MCF 10A (cell line): ENCODE results near the gene ARSG. TPM values are rescaled to one million over a fixed set of nuclear protein-coding genes. Genes with fewer than 3 reads are reported as not detected.
A peak's percentile ranks its signal among the peaks of the same experiment; 100 is the strongest.
"Not testable (repeated sequence)": the region's sequence is repeated elsewhere in the genome, so short reads cannot be mapped to it uniquely, and the experiment has no call there.

ENCODE experiments used
- BruUV-seq: library from RNA; stranded (reverse); fragments of 400-500 nt; replicated peaks from 2 replicates; lab custom pipeline; 2021; lab: Mats Ljungman, UMichigan
- CTCF ChIA-PET: fragments of 300-600 bp; sonication (Branson Sonifier 250); formaldehyde crosslinking; extraction: SDS; loops from one replicate; lab custom pipeline; 2021; ENCODE audit warnings: antibody characterized with exemption, inconsistent platforms; lab: Yijun Ruan, JAX
- POLR2A ChIA-PET: fragments of 300-600, 350-650 bp; sonication (Branson Sonifier 250); formaldehyde crosslinking; extraction: SDS; loops from one replicate; lab custom pipeline; 2020; ENCODE audit warnings: antibody characterized with exemption, inconsistent platforms; lab: Yijun Ruan, JAX
- DNase-seq: peaks from one replicate; pipeline ENCODE4 v3.0.0-alpha.2; 2018; ENCODE audit not compliant: unreplicated experiment
- H3K27ac Mint-ChIP-seq: one replicate; pipeline ENCODE4 v1.8.0; 2022; ENCODE audit warnings: mild to moderate bottlenecking, low read depth, mixed read lengths; ENCODE audit not compliant: unreplicated experiment
- H3K27me3 Mint-ChIP-seq: one replicate; pipeline ENCODE4 v1.8.0; 2022; ENCODE audit warnings: mixed read lengths; ENCODE audit not compliant: insufficient read depth, unreplicated experiment
- H3K36me3 Mint-ChIP-seq: one replicate; pipeline ENCODE4 v1.8.0; 2022; ENCODE audit warnings: mild to moderate bottlenecking, moderate library complexity, mixed read lengths; ENCODE audit not compliant: insufficient read depth, unreplicated experiment
- H3K4me1 Mint-ChIP-seq: one replicate; pipeline ENCODE4 v1.8.0; 2022; ENCODE audit warnings: mixed read lengths; ENCODE audit not compliant: insufficient read depth, unreplicated experiment
- H3K4me3 Mint-ChIP-seq: one replicate; pipeline ENCODE4 v1.8.0; 2022; ENCODE audit warnings: mild to moderate bottlenecking, moderate library complexity, mixed read lengths; ENCODE audit not compliant: unreplicated experiment
- H3K9me3 Mint-ChIP-seq: one replicate; pipeline ENCODE4 v1.8.0; 2022; ENCODE audit warnings: mixed read lengths; ENCODE audit not compliant: unreplicated experiment
- CTCF ChIP-seq: fragments of 200-600 bp; IDR thresholded peaks from one replicate; pipeline ENCODE4 v1.8.0; 2022; ENCODE audit warnings: antibody characterized with exemption, mild to moderate bottlenecking; ENCODE audit not compliant: unreplicated experiment
- intact Hi-C: fragments of 100-400 bp; cut with micrococcal nuclease; formaldehyde crosslinking; loops from 2 replicates; pipeline ENCODE4 v1.14.1; 2022
- total RNA-seq: library from RNA; stranded (reverse); gene quantifications from 2 replicates; pipeline ENCODE4 v1.2.3, GENCODE V29; 2022

Gene ARSG
- total RNA-seq, 1 experiment from 2014 or later = 5.9 TPM

- no peak for DNase-seq
- no TSS peak for BruUV-seq
- intact Hi-C loops = no loop called here
- no peak overlapping the region for H3K27ac Mint-ChIP-seq
- peaks cover 6% of the 10 kb centered on the region for H3K4me1 Mint-ChIP-seq
- no peaks in the 10 kb centered on the region for H3K36me3 Mint-ChIP-seq
- no peaks in the 10 kb centered on the region for H3K9me3 Mint-ChIP-seq
- H3K4me3 Mint-ChIP-seq = no peak overlapping the region
- no peaks in the 10 kb centered on the region for H3K27me3 Mint-ChIP-seq
- no peak for TF ChIP-seq CTCF
- ChIA-PET POLR2A (interaction anchor here (1.1 kb wide), 1 partner anchor 47 kb away, joined by 5 read pairs; no protein-coding TSS in a partner anchor), CTCF (interaction anchor here (0.7 kb wide), 2 partner anchors 8 to 88 kb away, joined by 3 to 6 read pairs; no protein-coding TSS in a partner anchor)
Observed at GRCh38 chr17:68352041-68352440, 60.7 kb downstream of the ARSG start.

- H3K4me1 Mint-ChIP-seq, H3K27me3 Mint-ChIP-seq, intact Hi-C loops, H3K9me3 Mint-ChIP-seq, BruUV-seq, H3K4me3 Mint-ChIP-seq, DNase-seq, H3K36me3 Mint-ChIP-seq, H3K27ac Mint-ChIP-seq: not testable (repeated sequence)
- ChIA-PET CTCF (interaction anchor here (0.7 kb wide), 1 partner anchor 8 kb away, joined by 6 read pairs; no protein-coding TSS in a partner anchor), POLR2A (interaction anchor here (1.1 kb wide), 1 partner anchor 47 kb away, joined by 5 read pairs; no protein-coding TSS in a partner anchor)
Observed at GRCh38 chr17:68352671-68353070, 61.4 kb downstream of the ARSG start.

GRCh38 chr17:68353111-68353521 is 61.8 kb downstream of the ARSG start:
- Mint-ChIP-seq H3K4me3 (no peak overlapping the region), H3K36me3 (no peaks in the 10 kb centered on the region), H3K9me3 (no peaks in the 10 kb centered on the region), H3K27ac (no peak overlapping the region), H3K27me3 (no peaks in the 10 kb centered on the region), H3K4me1 (peaks cover 6% of the 10 kb centered on the region)
- CTCF ChIA-PET = interaction anchor here (1.0 kb wide), 1 partner anchor 15 kb away, joined by 3 read pairs; no protein-coding TSS in a partner anchor
- no peak for TF ChIP-seq CTCF
- no peak for DNase-seq
- intact Hi-C loops = no loop called here
- BruUV-seq = no TSS peak
- POLR2A ChIA-PET = no interaction called here

- H3K4me3 Mint-ChIP-seq, POLR2A ChIA-PET, H3K27ac Mint-ChIP-seq, DNase-seq, H3K4me1 Mint-ChIP-seq, H3K27me3 Mint-ChIP-seq, H3K36me3 Mint-ChIP-seq, intact Hi-C loops, H3K9me3 Mint-ChIP-seq, BruUV-seq: not testable (repeated sequence)
- CTCF ChIA-PET = interaction anchor here (0.6 to 1.0 kb wide), 2 partner anchors 16 to 29 kb away, joined by 3 read pairs; no protein-coding TSS in a partner anchor
Observed at GRCh38 chr17:68354311-68354710, 63.0 kb downstream of the ARSG start.

- peak; percentile 58 for DNase-seq
- CTCF ChIA-PET = interaction anchor here (0.5 to 0.6 kb wide), 2 partner anchors 22 to 30 kb away, joined by 3 read pairs; no protein-coding TSS in a partner anchor
- not testable (repeated sequence) for H3K27ac Mint-ChIP-seq
Observed at GRCh38 chr17:68355108-68355507, 63.8 kb downstream of the ARSG start.

More at GRCh38 chr17:68355108-68355507, 63.8 kb downstream of the ARSG start:
- H3K9me3 Mint-ChIP-seq, H3K27me3 Mint-ChIP-seq, POLR2A ChIA-PET, H3K36me3 Mint-ChIP-seq, H3K4me3 Mint-ChIP-seq, H3K4me1 Mint-ChIP-seq, BruUV-seq, intact Hi-C loops: not testable (repeated sequence)
